ENCODE data around the gene TTYH3.

The TTYH3 gene

GRCh38 chr7:2619116-2619515 lies 12.7 kb upstream of the TTYH3 start:
- no peak overlapping the region for H3K4me3 ChIP-seq (ENCODE audit: low read depth, low read length)
- no peak for TF ChIP-seq CTCF (IDR thresholded peaks at IDR 0.05; ENCODE audit: borderline replicate concordance, insufficient read depth, low read depth, low read length)

- no peak for TF ChIP-seq CTCF (IDR thresholded peaks at IDR 0.05; ENCODE audit: borderline replicate concordance, insufficient read depth, low read depth, low read length)
- no peak overlapping the region for H3K4me3 ChIP-seq (ENCODE audit: low read depth, low read length)
Measured at GRCh38 chr7:2621061-2621828, 10.5 kb upstream of the TTYH3 start.

- TF ChIP-seq CTCF (IDR thresholded peaks at IDR 0.05; ENCODE audit: borderline replicate concordance, insufficient read depth, low read depth, low read length), result no peak
Measured at GRCh38 chr7:2621948-2622640, 9.7 kb upstream of the TTYH3 start.

GRCh38 chr7:2622869-2623697 lies 8.7 kb upstream of the TTYH3 start:
- TF ChIP-seq CTCF (IDR thresholded peaks at IDR 0.05; ENCODE audit: borderline replicate concordance, insufficient read depth, low read depth, low read length), result no peak
- no peak overlapping the region for H3K4me3 ChIP-seq (ENCODE audit: low read depth, low read length)

More at GRCh38 chr7:2621948-2622640, 9.7 kb upstream of the TTYH3 start:
- H3K4me3 ChIP-seq (ENCODE audit: low read depth, low read length), result no peak overlapping the region

GRCh38 chr7:2623698-2624014 lies 8.1 kb upstream of the TTYH3 start:
- H3K4me3 ChIP-seq (ENCODE audit: low read depth, low read length), result no peak overlapping the region
- TF ChIP-seq CTCF (IDR thresholded peaks at IDR 0.05; ENCODE audit: borderline replicate concordance, insufficient read depth, low read depth, low read length), result no peak

- TF ChIP-seq CTCF (IDR thresholded peaks at IDR 0.05; ENCODE audit: borderline replicate concordance, insufficient read depth, low read depth, low read length), result no peak
- no peak overlapping the region for H3K4me3 ChIP-seq (ENCODE audit: low read depth, low read length)
Measured at GRCh38 chr7:2624293-2624886, 7.4 kb upstream of the TTYH3 start.
